NCI-H146 (cell line): Measurements from ENCODE around the gene KCNJ10.

Experiments used
- DNase-seq: peaks from one replicate; lab custom pipeline; 2025; lab: John Stamatoyannopoulos, UW

Gene KCNJ10

GRCh38 chr1:160024195-160024905, 45.6 kb downstream of the KCNJ10 start:
- DNase-seq, result no peak

GRCh38 chr1:160022330-160023310, 47.3 kb downstream of the KCNJ10 start:
- DNase-seq, result peak; percentile 37

GRCh38 chr1:160021376-160022074, 48.4 kb downstream of the KCNJ10 start:
- no peak for DNase-seq

GRCh38 chr1:160020196-160020595, 49.8 kb downstream of the KCNJ10 start:
- DNase-seq, result no peak

- no peak for DNase-seq
Observed at GRCh38 chr1:160018900-160019299, 51.1 kb downstream of the KCNJ10 start.

- DNase-seq, result no peak
Observed at GRCh38 chr1:160018347-160018746, 51.6 kb downstream of the KCNJ10 start.

- no peak for DNase-seq
Observed at GRCh38 chr1:160017592-160017991, 52.4 kb downstream of the KCNJ10 start.

- DNase-seq, result no peak
Observed at GRCh38 chr1:160011781-160012180, 58.2 kb downstream of the KCNJ10 start.

- DNase-seq, result no peak
Observed at GRCh38 chr1:160009801-160010200, 60.2 kb downstream of the KCNJ10 start.

- DNase-seq, result no peak
Observed at GRCh38 chr1:160009081-160009480, 60.9 kb downstream of the KCNJ10 start.

- DNase-seq, result peak; percentile 29
Observed at GRCh38 chr1:160007577-160008200, 62.3 kb downstream of the KCNJ10 start.

GRCh38 chr1:160006312-160006940, 63.5 kb downstream of the KCNJ10 start:
- DNase-seq, result peak; percentile 62

GRCh38 chr1:160005070-160005469, 64.9 kb downstream of the KCNJ10 start:
- no peak for DNase-seq

- no peak for DNase-seq
Observed at GRCh38 chr1:160004425-160004824, 65.5 kb downstream of the KCNJ10 start.

- DNase-seq, result no peak
Observed at GRCh38 chr1:160004001-160004400, 66.0 kb downstream of the KCNJ10 start.

- DNase-seq, result no peak
Observed at GRCh38 chr1:160001440-160001839, 68.5 kb downstream of the KCNJ10 start.

GRCh38 chr1:159999204-159999603, 70.8 kb downstream of the KCNJ10 start:
- DNase-seq, result no peak

- no peak for DNase-seq
Observed at GRCh38 chr1:159996653-159997052, 73.3 kb downstream of the KCNJ10 start.

GRCh38 chr1:159994896-159995295, 75.1 kb downstream of the KCNJ10 start:
- no peak for DNase-seq

GRCh38 chr1:159993911-159994310, 76.0 kb downstream of the KCNJ10 start:
- no peak for DNase-seq

- DNase-seq, result no peak
Observed at GRCh38 chr1:159992161-159992560, 77.8 kb downstream of the KCNJ10 start.
